ENCODE data around the gene P3H1.

DNA sequence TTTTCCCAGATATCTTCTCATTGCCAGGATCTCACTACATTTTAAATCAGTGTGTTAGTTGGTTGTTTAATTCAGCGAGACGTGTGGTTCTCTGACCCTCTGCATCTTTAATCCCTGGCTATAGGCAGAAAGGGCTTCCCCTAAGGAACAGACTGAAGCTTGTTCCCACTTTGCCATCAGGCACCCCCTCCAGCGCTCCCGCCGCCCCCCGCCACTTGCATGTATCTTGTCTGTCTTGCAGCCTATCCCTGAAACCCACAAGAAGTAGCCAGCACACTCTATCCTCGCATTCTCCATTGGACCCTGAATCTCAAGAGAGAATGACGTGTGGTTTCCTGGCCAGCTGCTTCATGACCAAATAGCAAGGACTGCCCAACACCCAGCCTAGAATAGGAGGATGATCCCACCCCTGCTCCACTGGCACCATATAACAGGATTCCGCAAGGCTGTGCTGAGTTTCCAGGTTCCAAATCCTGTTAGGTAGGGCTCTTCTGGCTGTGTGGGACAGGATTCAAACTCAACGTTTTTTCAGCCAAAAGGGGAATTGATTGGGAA is 34.6 kb downstream of the P3H1 start:
- TF ChIP-seq POLR2A (IDR thresholded peaks at IDR 0.05): no peak
- TF ChIP-seq POLR2AphosphoS5 (IDR thresholded peaks at IDR 0.05): no peak

Measured in prostate gland (tissue), 1 donor.